IPS-NIHi7 (cell line): Measurements from ENCODE around the gene MESP2.

Experiments
- DNase-seq: peaks from one replicate; pipeline ENCODE4 v3.0.0; 2012; ENCODE audit warnings: mixed read lengths; ENCODE audit errors: extremely low spot score

MESP2 gene

DNA sequence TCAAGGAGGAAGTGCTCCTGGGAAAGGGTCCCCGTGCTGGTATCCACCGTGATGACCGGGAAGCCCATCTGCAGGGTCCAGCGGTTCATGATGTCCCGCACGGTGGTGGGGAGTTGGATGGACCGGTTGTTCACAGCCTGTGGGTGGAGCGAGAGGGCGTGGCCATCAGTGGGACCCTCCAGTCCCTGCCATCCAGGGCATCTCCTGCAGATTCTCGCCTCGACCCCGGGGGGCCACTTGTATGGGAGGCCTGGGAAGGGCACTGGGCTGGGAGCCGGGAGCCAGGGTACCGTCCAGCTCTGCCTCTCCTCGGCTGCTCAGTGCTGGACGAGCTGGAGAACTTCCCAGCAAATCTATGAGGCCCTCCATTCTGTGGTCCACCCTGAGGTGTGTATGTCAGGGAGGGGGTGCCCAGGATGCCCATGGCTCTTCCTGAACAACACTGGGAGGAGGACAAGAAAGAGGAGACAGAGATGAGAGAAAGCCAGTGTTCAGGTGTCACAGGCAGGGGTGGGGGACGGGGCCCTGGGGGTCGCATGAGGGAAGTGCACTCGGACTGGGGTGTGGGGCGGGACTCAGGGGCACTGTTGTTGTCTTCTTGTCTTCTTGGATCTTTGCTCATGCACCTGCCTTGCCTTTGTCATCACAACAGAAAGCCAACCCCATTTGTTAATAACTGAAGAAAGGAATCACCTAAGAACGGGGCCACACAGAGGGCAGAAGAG is 25.5 kb downstream of the MESP2 start:
- no peak for DNase-seq

DNA sequence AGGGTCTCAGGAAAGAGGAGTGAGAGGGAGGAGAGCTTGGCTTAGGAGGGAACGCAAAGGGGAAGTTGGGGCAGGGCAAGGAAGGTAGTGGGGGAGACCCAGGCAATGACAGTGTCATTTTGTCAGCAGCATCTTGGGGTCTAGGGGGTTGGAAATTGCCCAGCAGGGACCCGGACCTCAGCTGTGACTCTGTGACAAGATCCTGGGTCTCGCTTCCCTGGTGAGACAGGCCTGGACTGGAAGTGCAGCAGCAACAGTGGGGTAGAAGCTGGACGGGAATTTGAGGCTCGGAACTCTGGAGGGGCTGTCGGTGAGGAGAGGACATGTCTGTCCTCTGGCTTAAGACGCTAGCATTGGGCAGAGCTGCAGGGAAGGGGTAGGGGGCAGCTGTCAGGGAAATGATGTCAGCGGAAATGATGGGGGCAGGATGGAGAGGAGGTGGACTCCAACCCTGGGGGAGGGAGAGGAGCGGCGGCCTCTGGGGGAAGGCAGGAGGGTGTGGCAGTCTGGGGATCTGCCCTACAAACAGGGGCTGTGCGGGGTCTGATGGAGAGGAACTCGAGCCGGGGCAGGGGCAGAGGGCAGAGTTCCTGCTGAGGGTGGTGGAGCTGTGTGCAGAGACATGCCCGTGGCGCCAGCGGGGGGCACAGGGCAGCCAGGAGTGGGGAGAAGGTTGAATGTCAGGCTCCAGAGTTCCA is 26.2 kb downstream of the MESP2 start:
- no peak for DNase-seq

DNA sequence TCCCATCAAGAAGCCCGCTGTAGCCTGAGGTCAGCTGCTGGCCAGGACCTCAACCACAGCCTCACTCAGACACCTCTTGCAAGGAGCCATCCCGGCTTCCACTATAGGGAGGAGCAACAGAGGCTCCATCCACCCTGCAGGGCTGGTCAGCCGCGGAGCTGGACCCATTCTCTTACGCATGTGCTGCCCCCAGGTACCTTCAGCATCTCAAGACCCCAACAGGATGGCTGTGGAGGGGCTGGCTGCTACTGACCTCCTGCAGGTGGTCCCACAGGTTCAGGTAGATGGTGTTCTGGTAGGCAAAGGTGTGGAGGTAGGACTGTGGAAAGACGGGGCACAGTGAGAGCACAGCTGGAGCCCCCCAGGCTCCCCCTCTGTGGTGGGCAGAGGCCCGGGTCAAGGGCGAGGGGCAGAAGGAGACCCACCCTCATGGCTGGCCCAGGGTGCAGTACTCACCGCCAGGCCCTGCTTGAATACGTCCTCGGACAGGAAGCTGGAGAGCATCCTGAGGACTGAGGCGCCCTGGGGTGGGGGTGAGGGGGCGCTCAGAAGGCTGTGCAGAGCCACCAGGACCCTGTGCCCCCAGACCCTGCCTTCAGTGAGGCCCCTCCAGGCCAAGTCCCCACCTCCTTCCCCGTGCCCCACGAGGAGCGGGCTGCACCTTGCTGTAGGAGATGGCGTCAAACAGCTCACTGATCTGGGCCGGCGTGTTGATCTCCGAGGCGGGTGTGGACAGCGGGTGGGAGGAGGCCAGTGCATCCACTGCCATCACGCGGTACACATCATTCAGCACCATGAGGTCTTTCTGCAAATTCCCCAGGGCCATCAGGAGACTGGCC is 27.1 kb downstream of the MESP2 start:
- DNase-seq = no peak

DNA sequence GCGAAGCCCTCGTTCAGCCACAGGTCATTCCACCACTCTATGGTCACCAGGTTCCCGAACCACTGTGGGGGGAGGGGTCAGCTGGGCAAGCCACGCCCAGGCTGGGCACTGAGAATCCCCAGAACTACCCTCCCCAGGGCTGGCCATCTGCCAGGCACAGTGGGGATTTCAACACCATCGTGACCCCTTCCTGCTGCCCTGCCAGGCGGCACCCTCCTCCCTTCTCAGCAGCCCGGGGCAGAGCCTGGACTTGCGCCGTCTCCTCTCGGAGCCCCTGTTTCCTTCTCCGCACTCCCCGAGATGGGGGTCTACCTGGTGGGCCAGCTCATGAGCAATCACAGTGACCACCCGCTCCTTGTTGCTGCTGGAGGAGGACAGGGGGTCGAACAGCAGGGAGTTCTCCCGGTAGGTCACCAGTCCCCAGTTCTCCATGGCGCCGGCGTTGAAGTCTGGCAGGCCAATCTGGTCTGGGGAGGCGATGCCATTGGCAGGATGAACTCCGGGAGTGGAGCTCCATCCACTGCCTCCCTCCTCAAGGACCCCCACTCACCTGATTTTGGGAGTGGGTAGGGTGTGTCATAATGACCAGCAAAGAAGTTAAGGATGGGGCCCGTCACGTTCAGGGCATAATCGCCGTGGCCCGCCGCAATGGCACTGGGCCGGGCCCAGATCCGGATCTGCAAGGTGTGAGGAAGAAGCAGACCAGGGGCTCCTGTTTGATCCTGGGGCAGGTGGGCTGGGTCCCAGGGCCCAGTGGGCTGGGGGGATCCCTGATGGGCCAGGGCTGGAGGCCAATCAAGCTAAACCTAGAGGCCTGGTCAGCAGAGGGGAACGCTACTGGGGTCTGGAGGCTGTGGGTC is 28.0 kb downstream of the MESP2 start:
- DNase-seq = no peak

DNA sequence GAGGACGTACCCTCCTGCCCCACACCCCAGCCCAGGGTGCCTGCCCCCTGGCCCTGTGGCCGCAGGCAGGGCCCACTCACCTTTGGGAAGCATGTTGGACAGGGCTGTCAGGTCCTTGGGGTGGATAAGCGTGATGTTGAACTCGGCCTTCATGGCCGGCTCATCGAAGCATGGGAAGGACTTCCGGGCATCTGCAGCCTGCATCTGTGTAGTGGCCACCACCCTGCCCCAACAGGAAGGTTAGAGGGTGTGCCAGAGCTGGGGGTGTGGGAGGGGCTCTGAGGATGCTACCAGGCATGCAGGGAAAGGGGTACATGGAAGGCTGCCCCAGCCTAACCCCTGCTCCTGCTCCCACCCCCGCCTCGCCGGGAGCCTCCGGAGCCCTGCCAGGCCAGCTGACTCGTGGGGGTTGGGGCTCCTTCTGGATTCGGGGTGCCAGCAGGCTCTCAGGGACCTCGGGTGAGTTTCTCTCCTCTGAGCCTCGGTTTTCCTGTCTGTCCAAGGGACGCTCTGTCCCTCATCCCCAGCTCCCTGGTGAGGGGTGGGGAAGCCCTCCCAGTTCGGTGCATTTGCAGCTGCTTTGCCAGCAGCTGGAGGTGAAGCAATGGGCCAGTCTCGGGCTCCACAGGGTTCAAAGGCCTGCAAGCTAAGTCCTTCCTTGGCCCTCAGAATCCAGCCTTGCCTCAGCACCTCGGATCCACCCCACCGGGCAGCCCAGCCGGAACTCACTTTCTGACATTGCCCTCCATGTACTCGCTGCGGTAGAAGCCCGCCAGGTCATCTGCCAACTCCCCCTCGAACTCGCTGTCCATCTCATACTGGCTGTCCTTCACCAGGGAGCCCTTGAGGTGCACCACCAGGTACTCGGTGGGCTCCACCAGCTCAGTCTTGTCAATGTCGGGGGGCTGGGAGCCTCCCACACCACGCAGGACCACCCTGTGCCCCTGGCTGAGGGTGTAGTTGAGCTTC is 29.4 kb downstream of the MESP2 start:
- DNase-seq = no peak

DNA sequence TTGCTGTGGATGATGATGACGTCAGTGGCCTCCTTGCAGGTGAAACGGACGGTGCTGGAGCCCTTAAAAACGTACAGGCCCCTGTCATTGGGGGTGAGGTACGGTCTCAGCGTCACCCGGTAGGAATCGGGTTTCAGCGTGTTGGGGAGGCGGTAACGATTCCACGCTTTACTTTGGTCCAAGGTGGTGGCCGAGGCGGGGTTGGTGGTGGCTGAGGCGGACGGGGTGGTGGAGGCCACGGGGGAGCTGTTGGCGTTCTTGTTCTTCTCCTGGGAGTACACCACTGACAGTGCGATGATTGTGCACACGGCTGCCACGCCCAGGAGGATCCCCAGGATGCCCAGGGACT is 30.1 kb downstream of the MESP2 start:
- no peak for DNase-seq

DNA sequence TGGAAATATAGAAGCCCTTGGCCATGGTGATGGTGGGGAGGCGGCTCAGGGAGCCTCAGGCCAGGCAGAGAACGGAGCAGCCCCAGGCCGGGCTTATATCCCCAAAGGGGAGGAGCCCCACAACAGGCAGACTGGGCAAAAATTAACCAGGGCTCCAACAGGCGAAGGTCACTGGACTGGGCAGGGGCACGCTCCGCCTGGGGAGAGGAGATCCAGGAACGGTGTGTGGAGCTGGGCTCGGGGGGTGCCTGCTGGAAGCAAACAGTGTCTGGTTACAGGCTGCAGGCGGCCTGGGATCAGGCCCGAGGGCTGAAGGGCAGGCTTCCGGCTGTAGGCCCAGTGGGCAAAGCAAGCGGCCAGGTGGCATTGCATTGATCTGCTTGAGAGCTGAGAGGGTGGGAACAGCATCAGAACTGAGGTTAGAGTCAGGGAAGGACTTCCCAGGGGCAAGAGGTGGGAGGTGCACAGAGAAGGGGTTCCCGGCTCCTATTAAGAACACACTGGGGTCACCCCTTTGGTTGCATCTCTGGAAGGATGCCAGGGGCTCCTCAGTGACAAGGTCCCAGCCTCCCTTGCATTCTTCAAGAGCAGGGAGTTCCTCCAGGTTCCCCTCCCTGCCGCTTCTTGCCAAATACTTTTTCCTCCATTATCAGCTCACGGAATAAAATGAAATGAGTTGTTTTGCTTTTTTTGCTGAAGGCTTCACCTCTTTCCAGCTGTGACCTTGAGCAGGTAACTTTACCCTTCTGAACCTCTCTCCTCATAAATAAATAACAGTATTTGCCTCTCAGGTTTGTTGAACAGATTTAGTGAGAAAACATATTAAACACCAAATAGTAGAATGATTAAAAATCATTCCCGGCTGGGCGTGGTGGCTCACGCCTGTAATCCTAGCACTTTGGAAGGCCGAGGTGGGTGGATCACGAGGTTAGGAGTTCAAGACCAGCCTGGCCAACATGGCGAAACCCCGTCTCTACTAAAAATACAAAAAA is 30.7 kb downstream of the MESP2 start:
- DNase-seq = no peak

DNA sequence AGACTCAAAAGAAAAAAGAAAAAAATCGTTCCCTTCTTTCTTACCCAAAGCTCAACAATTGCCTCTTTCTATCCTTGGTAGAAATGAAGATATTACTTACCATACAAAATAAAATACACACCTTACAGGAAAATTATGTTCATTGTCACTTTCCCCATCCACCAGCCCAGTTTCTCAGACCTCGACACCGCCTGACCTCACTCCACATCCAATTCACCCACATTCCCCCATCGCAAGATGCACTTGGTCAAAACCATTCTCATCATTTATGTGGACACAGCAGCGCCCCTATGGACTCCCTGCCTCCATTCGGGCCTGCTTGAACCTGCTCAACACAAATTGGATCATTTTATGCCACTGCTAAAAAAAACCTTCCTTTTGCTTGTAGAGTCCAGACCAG is 31.6 kb downstream of the MESP2 start:
- no peak for DNase-seq

DNA sequence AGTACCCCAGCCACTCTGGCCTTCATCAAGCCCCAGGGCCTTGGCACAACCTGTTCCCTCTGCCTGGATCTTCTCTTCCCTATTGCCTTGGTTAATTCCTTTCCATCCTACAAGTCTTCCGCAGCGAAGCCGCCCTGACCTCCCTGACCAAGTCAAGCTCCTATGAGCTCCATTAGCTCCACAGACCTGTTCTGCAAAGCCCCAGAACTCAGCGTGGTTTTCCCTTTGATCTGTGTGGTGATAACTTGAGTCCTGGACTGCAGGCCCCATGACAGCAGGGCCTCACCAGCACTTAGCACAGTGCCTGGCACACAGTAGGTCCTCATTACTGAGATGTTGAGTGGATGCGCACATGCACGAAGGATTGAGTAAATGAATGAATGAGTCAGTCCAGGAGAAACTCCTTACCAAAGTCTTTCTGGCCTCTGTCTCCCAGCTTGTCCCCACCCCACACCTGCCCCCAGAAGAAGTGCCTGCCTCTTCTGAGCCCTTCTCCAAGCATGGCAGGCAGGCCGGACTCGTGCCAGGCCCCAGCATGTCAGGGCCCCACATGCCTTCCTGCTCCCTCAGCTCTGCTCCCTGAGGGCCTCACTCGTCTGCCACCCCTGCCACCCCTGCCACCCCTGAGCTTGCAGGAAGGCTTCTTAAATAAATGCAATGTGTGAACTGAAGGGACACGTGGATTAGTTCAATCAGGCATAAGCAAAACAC is 32.2 kb downstream of the MESP2 start:
- DNase-seq = no peak

DNA sequence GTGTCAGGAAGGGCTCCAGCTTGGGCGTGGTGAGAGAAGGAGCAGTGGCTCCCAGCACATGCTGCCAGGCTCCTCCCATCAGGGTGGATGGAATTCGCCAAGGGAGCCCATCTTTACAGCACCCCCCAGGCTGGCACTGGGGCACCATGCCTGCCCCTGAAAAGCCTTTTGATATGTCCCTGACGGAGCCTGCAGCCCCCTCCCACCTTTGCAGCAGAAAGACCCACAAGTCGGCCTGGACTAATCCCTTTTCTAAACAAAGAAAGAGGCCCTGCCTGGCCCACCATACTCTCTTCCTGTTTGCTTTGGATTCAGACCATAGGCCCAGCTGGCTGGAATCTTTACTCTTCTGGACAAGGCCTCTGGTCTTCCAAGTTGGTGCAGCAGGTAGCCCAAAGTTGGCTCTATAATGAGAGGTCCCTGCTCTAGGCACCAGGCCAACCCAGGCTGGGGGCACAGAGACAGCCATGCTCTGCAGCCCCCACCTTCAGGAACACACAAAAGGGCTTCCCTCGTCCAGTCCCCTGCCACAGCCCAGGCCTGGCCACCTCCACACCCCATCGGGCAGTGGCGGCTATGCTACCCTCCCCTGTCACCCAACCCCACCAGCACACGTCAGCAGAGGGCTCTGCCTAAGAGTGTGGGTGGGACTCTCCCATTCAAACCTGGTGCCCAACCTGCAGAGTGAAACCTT is 33.1 kb downstream of the MESP2 start:
- DNase-seq = no peak

DNA sequence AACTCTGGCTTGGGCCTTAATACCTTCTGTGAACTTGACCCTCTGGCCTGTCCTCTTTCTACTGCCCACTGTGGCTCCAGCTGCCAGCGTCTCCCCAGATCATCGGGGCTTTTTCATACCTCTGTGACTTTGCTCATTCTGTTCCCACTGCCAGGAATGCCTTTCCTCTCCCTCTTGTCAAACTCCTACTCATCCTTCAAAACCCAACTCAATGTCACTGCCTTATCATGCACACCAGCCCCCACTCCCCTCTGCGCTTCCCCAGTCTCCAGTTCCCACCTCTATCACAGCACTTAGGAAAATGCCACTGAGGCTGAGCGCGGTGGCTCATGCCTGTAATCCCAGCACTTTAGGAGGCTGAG is 33.6 kb downstream of the MESP2 start:
- DNase-seq = no peak

DNA sequence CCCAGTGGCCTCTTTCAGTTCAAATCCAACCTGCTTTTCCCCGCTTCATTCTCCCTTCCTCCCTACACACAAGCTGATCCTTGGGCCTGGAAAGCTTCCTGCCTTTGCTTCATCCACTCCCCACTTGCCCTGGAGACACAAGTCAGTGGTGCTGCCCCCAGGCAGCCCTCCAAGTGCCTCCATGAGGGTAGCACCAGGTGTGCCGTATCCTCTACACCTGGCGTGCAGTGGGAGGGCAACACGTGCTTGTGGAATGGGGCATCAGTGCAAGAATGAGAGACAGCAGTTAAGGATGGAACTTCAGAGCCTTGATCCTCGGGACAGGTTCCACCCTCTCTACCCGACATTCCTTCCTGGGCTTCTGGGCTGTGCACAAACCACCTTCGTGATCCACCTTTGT is 34.7 kb downstream of the MESP2 start:
- no peak for DNase-seq

DNA sequence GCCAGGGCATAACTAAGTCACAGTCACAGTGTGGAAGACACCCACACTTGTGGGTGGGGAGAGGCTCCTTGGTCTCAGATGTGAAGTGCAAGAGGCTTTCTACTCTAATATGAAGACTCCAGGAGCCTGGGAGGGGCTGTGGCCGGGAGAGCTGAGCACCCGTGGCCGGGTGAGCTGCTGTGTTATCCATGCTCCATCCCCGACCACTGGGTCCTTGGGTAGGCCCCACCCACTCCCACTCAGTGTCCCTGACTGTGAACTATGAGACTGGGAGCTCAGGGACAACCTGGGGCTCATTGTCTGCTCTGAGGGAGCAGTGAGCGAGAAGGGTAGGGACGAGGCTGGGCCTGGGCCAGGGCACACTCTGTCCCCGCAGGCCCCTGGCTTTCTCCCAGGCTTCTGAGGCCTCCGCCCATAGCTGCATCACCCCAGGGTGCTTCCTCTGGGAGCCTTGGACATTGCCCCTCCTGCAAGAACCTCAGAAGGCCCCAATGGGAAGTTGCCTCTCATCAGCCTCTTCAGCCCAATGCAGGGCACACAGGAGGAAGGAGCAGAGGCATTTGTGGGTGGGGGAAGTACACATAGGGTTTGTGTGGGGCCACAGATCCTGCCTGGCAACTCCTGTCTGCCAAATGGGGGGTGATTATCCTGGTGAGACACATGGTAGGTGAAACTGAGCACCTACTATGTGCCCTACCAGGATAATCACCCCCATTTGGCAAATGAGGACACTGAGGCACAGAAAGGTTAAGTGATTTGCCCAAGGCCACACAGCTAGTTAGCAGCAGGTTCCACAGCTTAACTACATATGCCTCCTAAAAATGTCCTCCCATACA is 36.1 kb downstream of the MESP2 start:
- no peak for DNase-seq

DNA sequence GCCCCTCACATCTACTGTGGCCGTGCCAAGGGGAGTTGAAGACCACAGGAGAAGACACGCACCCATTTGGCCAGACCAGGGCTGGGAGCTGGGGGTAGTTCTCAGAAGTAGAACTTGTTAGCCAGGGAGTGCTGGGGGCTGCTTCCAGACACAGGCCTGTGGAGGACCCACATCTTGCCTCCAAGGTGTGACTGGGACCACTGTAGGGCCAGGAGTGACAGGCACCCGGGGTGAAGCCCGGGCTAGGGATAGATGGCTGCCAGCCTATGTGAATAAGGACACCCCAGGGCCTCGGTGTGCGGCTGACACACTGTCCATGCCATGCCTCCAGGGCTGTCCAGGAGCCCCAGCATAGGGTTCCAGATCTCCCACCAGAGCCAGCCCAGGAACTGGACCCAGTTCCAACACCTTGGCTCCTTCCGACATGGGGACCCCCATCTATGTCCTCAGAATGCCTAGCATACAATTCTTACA is 36.8 kb downstream of the MESP2 start:
- no peak for DNase-seq

DNA sequence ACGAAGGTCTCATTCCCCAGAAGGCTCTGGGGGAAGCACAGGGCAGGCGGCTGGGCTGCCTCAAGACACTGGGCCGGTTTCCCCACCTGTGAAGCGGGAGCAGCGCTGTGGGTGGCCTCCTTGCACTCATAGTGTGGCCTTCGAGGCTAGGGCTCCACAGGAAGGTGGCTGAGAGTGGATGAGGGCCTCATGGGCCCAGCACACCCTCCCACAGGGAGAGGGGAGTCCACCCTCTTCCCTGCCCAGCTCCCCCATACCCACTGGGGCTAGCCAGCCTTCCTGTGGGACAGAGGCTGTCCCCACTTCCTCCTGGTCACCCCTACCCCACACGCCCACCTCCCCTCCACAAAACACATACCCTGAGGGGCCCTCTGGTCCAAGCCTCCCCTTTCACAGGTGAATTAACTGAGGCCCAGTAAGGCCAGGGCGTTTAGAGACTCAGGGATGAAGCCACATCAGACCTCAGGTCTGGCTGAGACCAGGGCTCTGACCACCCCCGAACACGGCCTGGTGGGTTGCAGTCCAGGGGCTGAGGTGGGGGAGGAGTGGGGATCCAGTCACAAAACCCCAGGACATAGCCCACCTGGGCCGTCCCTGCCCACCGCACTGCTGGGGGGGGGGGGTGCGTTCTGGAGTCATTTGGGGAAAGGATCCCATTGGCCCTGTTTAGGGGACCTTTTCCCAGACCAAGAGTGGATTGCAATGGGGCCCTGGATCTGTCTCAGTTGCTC is 37.4 kb downstream of the MESP2 start:
- DNase-seq = no peak

DNA sequence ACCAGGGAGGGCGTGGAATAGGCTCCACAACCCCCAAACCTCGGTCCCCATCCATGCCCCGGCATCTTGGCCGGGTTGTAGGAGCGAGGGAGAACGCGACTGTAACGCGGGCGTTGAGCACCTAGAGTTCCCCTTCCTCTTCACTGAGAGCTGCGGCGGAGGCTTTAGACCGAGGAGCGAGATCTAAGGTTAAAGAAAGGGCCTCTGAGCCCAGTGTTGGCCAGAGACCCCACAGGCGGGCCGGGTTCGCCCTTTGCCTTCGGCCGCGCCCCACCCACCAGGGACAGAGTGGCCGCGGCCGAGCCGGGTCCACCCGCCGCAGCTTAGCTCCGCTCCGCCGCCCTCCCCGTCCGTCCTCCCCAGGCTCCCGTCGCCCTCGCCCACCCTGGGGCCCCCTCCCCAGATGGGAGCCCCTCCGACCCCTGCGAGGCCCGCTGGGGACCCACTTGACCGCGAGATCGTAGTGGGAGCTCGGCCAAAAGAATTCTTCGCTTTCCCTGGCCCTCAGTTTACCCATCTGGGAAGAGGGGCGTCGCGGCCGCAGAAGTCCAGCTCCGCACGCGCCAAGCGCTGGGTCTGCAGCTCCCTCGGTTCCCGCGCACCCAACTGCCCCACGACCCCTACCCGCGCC is 38.1 kb downstream of the MESP2 start:
- peak; percentile 61 for DNase-seq
